Measurements from ENCODE around the gene FPR3.

DNA sequence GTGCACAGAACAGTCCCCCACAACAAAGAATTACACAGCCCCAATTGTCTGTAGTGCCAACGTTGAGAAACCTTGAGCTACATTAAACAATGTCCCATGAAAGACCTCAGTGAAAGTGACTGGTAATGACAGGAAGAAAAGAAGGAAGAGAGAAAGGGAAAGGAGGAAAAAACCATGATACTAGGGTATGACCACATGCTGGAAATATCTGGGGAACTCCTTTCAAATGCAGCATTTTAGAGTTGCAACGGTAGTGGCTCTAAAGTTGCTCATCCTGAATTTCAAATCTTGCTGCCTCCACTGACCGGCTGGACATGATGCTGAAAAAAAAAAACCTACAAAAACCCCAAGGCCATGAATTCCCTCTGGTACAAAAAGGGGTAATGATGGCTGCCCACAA, 26.5 kb downstream of the FPR3 start:
- TF ChIP-seq POLR2AphosphoS5 (IDR thresholded peaks at IDR 0.05; ENCODE audit: low read depth) (no peak), CREB1 (CRISPR knock-in tag; IDR thresholded peaks at IDR 0.05; ENCODE audit: low read depth) (no peak), EZH2 (IDR thresholded peaks at IDR 0.05; ENCODE audit: low read depth, unreplicated experiment) (no peak), EZH2phosphoT487 (IDR thresholded peaks at IDR 0.05; ENCODE audit: unreplicated experiment) (no peak), JUNB (IDR thresholded peaks at IDR 0.05; ENCODE audit: unreplicated experiment) (no peak), NANOG (IDR thresholded peaks at IDR 0.05; ENCODE audit: borderline replicate concordance) (no peak), ZNF114 (CRISPR knock-in tag; IDR thresholded peaks at IDR 0.05) (no peak), ZNF331 (CRISPR knock-in tag; IDR thresholded peaks at IDR 0.05; ENCODE audit: low read depth) (no peak), STAT1 (IDR thresholded peaks at IDR 0.05; ENCODE audit: unreplicated experiment) (no peak)
- TF ChIP-seq, protein P1, sequence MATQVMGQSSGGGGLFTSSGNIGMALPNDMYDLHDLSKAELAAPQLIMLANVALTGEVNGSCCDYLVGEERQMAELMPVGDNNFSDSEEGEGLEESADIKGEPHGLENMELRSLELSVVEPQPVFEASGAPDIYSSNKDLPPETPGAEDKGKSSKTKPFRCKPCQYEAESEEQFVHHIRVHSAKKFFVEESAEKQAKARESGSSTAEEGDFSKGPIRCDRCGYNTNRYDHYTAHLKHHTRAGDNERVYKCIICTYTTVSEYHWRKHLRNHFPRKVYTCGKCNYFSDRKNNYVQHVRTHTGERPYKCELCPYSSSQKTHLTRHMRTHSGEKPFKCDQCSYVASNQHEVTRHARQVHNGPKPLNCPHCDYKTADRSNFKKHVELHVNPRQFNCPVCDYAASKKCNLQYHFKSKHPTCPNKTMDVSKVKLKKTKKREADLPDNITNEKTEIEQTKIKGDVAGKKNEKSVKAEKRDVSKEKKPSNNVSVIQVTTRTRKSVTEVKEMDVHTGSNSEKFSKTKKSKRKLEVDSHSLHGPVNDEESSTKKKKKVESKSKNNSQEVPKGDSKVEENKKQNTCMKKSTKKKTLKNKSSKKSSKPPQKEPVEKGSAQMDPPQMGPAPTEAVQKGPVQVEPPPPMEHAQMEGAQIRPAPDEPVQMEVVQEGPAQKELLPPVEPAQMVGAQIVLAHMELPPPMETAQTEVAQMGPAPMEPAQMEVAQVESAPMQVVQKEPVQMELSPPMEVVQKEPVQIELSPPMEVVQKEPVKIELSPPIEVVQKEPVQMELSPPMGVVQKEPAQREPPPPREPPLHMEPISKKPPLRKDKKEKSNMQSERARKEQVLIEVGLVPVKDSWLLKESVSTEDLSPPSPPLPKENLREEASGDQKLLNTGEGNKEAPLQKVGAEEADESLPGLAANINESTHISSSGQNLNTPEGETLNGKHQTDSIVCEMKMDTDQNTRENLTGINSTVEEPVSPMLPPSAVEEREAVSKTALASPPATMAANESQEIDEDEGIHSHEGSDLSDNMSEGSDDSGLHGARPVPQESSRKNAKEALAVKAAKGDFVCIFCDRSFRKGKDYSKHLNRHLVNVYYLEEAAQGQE (IDR thresholded peaks at IDR 0.05; ENCODE audit: unreplicated experiment): no peak
- TF ChIP-seq, protein P2, sequence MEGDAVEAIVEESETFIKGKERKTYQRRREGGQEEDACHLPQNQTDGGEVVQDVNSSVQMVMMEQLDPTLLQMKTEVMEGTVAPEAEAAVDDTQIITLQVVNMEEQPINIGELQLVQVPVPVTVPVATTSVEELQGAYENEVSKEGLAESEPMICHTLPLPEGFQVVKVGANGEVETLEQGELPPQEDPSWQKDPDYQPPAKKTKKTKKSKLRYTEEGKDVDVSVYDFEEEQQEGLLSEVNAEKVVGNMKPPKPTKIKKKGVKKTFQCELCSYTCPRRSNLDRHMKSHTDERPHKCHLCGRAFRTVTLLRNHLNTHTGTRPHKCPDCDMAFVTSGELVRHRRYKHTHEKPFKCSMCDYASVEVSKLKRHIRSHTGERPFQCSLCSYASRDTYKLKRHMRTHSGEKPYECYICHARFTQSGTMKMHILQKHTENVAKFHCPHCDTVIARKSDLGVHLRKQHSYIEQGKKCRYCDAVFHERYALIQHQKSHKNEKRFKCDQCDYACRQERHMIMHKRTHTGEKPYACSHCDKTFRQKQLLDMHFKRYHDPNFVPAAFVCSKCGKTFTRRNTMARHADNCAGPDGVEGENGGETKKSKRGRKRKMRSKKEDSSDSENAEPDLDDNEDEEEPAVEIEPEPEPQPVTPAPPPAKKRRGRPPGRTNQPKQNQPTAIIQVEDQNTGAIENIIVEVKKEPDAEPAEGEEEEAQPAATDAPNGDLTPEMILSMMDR (conservative IDR thresholded peaks at IDR 0.05; ENCODE audit: low read depth in 2 of 2): no peak
- TF ChIP-seq, protein P3, sequence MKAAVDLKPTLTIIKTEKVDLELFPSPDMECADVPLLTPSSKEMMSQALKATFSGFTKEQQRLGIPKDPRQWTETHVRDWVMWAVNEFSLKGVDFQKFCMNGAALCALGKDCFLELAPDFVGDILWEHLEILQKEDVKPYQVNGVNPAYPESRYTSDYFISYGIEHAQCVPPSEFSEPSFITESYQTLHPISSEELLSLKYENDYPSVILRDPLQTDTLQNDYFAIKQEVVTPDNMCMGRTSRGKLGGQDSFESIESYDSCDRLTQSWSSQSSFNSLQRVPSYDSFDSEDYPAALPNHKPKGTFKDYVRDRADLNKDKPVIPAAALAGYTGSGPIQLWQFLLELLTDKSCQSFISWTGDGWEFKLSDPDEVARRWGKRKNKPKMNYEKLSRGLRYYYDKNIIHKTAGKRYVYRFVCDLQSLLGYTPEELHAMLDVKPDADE (IDR thresholded peaks at IDR 0.05): no peak
- TF ChIP-seq, protein P4, sequence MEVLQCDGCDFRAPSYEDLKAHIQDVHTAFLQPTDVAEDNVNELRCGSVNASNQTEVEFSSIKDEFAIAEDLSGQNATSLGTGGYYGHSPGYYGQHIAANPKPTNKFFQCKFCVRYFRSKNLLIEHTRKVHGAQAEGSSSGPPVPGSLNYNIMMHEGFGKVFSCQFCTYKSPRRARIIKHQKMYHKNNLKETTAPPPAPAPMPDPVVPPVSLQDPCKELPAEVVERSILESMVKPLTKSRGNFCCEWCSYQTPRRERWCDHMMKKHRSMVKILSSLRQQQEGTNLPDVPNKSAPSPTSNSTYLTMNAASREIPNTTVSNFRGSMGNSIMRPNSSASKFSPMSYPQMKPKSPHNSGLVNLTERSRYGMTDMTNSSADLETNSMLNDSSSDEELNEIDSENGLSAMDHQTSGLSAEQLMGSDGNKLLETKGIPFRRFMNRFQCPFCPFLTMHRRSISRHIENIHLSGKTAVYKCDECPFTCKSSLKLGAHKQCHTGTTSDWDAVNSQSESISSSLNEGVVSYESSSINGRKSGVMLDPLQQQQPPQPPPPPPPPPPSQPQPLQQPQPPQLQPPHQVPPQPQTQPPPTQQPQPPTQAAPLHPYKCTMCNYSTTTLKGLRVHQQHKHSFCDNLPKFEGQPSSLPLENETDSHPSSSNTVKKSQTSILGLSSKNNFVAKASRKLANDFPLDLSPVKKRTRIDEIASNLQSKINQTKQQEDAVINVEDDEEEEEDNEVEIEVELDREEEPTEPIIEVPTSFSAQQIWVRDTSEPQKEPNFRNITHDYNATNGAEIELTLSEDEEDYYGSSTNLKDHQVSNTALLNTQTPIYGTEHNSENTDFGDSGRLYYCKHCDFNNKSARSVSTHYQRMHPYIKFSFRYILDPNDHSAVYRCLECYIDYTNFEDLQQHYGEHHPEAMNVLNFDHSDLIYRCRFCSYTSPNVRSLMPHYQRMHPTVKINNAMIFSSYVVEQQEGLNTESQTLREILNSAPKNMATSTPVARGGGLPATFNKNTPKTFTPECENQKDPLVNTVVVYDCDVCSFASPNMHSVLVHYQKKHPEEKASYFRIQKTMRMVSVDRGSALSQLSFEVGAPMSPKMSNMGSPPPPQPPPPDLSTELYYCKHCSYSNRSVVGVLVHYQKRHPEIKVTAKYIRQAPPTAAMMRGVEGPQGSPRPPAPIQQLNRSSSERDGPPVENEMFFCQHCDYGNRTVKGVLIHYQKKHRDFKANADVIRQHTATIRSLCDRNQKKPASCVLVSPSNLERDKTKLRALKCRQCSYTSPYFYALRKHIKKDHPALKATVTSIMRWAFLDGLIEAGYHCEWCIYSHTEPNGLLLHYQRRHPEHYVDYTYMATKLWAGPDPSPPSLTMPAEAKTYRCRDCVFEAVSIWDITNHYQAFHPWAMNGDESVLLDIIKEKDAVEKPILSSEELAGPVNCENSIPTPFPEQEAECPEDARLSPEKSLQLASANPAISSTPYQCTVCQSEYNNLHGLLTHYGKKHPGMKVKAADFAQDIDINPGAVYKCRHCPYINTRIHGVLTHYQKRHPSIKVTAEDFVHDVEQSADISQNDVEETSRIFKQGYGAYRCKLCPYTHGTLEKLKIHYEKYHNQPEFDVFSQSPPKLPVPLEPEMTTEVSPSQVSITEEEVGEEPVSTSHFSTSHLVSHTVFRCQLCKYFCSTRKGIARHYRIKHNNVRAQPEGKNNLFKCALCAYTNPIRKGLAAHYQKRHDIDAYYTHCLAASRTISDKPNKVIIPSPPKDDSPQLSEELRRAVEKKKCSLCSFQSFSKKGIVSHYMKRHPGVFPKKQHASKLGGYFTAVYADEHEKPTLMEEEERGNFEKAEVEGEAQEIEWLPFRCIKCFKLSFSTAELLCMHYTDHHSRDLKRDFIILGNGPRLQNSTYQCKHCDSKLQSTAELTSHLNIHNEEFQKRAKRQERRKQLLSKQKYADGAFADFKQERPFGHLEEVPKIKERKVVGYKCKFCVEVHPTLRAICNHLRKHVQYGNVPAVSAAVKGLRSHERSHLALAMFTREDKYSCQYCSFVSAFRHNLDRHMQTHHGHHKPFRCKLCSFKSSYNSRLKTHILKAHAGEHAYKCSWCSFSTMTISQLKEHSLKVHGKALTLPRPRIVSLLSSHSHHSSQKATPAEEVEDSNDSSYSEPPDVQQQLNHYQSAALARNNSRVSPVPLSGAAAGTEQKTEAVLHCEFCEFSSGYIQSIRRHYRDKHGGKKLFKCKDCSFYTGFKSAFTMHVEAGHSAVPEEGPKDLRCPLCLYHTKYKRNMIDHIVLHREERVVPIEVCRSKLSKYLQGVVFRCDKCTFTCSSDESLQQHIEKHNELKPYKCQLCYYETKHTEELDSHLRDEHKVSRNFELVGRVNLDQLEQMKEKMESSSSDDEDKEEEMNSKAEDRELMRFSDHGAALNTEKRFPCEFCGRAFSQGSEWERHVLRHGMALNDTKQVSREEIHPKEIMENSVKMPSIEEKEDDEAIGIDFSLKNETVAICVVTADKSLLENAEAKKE (CRISPR knock-in tag; IDR thresholded peaks at IDR 0.05): no peak

Data from GM23338 (cell line).